ENCODE results near the gene ZBTB16. TPM values are rescaled to one million over a fixed set of nuclear protein-coding genes. Genes with fewer than 3 reads are reported as not detected.

Gene ZBTB16
- polyA plus RNA-seq, 1 donor: 2.8 TPM

DNA sequence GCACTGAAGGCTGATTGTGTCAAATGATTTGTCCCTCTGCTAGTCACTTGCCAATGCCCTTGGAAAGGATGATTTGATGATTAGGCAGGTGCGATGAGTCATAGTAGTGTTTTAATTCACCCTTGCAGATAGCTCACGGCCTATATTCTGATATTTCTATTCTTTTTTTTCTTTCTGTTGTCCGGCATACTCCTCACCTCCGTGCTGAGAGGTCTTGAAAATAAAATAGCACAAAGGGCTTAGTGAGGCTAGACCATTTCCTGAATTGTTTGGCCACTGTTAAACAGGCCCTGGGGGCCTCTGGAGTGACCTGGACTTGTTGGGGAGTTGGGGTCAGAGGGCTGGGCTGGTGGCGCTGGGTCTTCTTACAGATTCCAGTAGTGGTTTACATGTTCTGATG, 99.8 kb downstream of the ZBTB16 start:
- Histone ChIP-seq H3K4me3 (ENCODE audit: low read length) (no peak overlapping the region), H3K36me3 (ENCODE audit: control insufficient read depth, insufficient read depth, low read length) (no peaks in the 10 kb centered on the region), H3K9me3 (ENCODE audit: control insufficient read depth, low read depth, low read length) (no peaks in the 10 kb centered on the region), H3K27ac (ENCODE audit: low read length) (peak overlapping the region; percentile 4), H3K27me3 (ENCODE audit: control insufficient read depth, insufficient read depth, low read length) (no peaks in the 10 kb centered on the region), H3K4me1 (ENCODE audit: control insufficient read depth, insufficient read depth, low read length) (peaks cover 42% of the 10 kb centered on the region)
- WGBS (ENCODE audit: insufficient coverage, low lambda C conversion rate): no CpG with 5 or more reads among the region's 5 CpGs
- no peak for DNase-seq

DNA sequence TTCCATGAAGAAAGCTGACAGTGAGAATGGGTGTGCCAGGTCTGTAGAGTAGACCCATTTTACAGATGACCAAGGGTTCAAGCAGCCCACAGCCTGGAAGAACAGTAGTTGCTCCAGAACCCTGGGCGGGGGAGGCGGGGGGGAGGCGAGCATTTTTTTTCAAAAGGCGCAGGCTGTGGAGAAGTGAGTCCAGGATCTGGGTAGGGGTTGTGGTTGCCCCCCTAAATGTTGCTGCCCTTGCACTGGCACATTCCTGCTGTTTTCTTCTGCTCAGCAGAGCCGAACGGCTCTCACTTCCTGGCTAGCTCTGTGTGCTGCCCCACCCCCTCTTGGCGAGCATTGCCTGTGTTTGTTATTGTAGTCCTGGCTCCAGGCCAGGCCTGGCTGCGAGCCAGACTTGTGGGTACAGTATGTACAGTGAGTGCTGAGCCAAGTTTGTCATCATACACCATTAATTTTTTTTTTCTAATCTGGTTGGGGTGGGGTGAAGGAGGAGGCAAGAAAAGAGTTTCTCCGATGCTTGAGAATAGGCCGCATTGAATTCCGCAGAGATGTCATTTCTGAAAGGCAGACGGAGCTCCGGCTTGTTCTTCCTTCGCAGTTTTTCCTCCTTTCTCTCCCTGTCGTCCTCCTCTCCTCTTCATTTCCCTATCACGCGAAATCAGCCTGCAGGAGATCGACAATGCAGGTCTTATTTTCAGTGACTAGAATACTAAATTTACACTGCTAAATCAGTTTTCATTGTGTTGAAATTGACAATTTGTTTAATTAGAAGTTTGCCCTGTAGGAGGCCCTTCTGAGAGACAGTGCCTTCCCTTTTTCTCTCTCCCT, 100.5 kb downstream of the ZBTB16 start:
- Histone ChIP-seq H3K27me3 (ENCODE audit: control insufficient read depth, insufficient read depth, low read length) (no peaks in the 10 kb centered on the region), H3K9me3 (ENCODE audit: control insufficient read depth, low read depth, low read length) (no peaks in the 10 kb centered on the region), H3K4me3 (ENCODE audit: low read length) (no peak overlapping the region), H3K36me3 (ENCODE audit: control insufficient read depth, insufficient read depth, low read length) (no peaks in the 10 kb centered on the region), H3K27ac (ENCODE audit: low read length) (peak overlapping the region; percentile 34), H3K4me1 (ENCODE audit: control insufficient read depth, insufficient read depth, low read length) (peaks cover 38% of the 10 kb centered on the region)
- peak; percentile 98 to 99 for DNase-seq
- WGBS (ENCODE audit: insufficient coverage, low lambda C conversion rate): 42% methylated on average over 4 of the region's 18 CpGs

DNA sequence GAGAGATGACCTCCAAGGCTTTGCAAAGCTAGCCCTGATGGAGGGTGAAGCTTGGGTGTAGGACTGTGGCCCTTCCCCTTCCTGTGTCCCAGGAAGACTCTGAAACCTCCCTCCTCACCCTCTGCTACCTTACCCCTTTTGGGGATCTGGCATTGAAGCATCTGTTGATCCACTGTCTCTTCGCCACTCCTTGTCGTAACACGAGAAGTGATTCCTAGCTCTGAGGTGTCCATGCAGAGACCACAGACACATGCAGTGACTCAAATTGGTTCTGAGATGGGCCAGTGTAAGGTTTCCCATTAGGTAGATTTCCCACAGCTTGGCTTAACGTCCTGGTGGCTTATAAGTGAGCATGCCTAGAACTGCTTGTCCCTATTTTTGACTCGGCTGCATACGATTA, 101.4 kb downstream of the ZBTB16 start:
- Histone ChIP-seq H3K36me3 (ENCODE audit: control insufficient read depth, insufficient read depth, low read length) (no peaks in the 10 kb centered on the region), H3K27me3 (ENCODE audit: control insufficient read depth, insufficient read depth, low read length) (no peaks in the 10 kb centered on the region), H3K4me1 (ENCODE audit: control insufficient read depth, insufficient read depth, low read length) (peaks cover 37% of the 10 kb centered on the region), H3K9me3 (ENCODE audit: control insufficient read depth, low read depth, low read length) (no peaks in the 10 kb centered on the region), H3K4me3 (ENCODE audit: low read length) (no peak overlapping the region), H3K27ac (ENCODE audit: low read length) (peak overlapping the region; percentile 34)
- no peak for DNase-seq
- no CpG with 5 or more reads among the region's 6 CpGs for WGBS (ENCODE audit: insufficient coverage, low lambda C conversion rate)

- peaks cover 37% of the 10 kb centered on the region for H3K4me1 ChIP-seq (ENCODE audit: control insufficient read depth, insufficient read depth, low read length)
These were observed 102.2 kb downstream of the ZBTB16 start for GRCh38 chr11:114161486-114162250.

DNA sequence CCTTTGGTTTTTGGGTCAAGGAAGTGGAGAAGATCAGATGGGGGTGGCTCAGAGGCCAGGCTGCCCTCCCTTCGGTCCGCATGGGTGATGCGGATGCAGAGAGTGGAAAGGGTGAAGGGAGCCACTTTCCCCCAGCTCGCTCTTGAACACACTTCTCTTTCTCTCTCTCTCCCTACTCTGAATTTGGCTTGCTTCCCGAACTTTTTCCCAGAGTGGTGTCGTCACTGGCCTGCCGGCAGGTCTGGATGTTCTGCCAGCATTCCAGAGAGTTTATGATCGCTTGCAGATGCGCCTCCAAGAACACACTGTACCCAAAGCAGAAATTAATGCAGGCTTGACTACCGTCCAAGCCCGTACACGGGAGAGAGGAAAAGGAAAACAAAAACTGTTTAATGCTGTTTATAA, 103.2 kb downstream of the ZBTB16 start:
- DNase-seq: peak; percentile 81 to 86
- Histone ChIP-seq H3K36me3 (ENCODE audit: control insufficient read depth, insufficient read depth, low read length) (no peaks in the 10 kb centered on the region), H3K4me1 (ENCODE audit: control insufficient read depth, insufficient read depth, low read length) (peaks cover 41% of the 10 kb centered on the region), H3K27ac (ENCODE audit: low read length) (peak overlapping the region; percentile 65), H3K9me3 (ENCODE audit: control insufficient read depth, low read depth, low read length) (no peaks in the 10 kb centered on the region), H3K4me3 (ENCODE audit: low read length) (no peak overlapping the region), H3K27me3 (ENCODE audit: control insufficient read depth, insufficient read depth, low read length) (no peaks in the 10 kb centered on the region)
- 50% methylated on average over 2 of the region's 12 CpGs for WGBS (ENCODE audit: insufficient coverage, low lambda C conversion rate)

More at GRCh38 chr11:114161486-114162250, 102.2 kb downstream of the ZBTB16 start:
- Histone ChIP-seq H3K9me3 (ENCODE audit: control insufficient read depth, low read depth, low read length) (no peaks in the 10 kb centered on the region), H3K27ac (ENCODE audit: low read length) (no peak overlapping the region), H3K4me3 (ENCODE audit: low read length) (no peak overlapping the region), H3K27me3 (ENCODE audit: control insufficient read depth, insufficient read depth, low read length) (no peaks in the 10 kb centered on the region), H3K36me3 (ENCODE audit: control insufficient read depth, insufficient read depth, low read length) (no peaks in the 10 kb centered on the region)
- DNase-seq: no peak
- 96% methylated on average over 5 of the region's 9 CpGs for WGBS (ENCODE audit: insufficient coverage, low lambda C conversion rate)

DNA sequence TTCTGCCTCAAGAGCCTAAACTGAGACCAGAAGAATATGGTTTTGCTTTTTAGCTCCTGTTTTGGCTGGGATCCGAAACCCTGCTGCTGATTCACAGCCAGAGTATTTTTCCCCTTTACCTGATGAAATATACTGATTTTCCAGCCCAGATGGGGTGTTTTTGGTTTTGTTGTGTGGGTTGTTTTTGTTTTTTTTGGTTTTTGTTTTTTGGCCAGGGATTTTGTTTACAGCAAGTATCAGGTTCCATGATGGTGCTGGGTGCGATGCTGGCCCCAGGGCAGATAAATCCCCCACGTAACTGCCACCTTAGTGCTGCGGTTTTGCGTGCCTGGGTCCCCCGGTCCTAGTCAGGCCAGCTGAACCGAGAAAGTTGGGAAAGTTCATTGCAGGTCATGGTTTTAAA, 103.7 kb downstream of the ZBTB16 start:
- Histone ChIP-seq H3K4me3 (ENCODE audit: low read length) (no peak overlapping the region), H3K27ac (ENCODE audit: low read length) (peak overlapping the region; percentile 29), H3K9me3 (ENCODE audit: control insufficient read depth, low read depth, low read length) (no peaks in the 10 kb centered on the region), H3K4me1 (ENCODE audit: control insufficient read depth, insufficient read depth, low read length) (peaks cover 46% of the 10 kb centered on the region), H3K27me3 (ENCODE audit: control insufficient read depth, insufficient read depth, low read length) (no peaks in the 10 kb centered on the region), H3K36me3 (ENCODE audit: control insufficient read depth, insufficient read depth, low read length) (no peaks in the 10 kb centered on the region)
- no peak for DNase-seq
- 80% methylated on average over 1 of the region's 7 CpGs for WGBS (ENCODE audit: insufficient coverage, low lambda C conversion rate)

- Histone ChIP-seq H3K36me3 (ENCODE audit: control insufficient read depth, insufficient read depth, low read length) (no peaks in the 10 kb centered on the region), H3K4me1 (ENCODE audit: control insufficient read depth, insufficient read depth, low read length) (peaks cover 53% of the 10 kb centered on the region), H3K4me3 (ENCODE audit: low read length) (no peak overlapping the region), H3K27me3 (ENCODE audit: control insufficient read depth, insufficient read depth, low read length) (no peaks in the 10 kb centered on the region), H3K27ac (ENCODE audit: low read length) (peak overlapping the region; percentile 29), H3K9me3 (ENCODE audit: control insufficient read depth, low read depth, low read length) (no peaks in the 10 kb centered on the region)
- no peak for DNase-seq
- 76% methylated on average over 4 of the region's 9 CpGs for WGBS (ENCODE audit: insufficient coverage, low lambda C conversion rate)
These were observed 104.4 kb downstream of the ZBTB16 start for GRCh38 chr11:114163830-114164401.

GRCh38 chr11:114164546-114164945, 105.0 kb downstream of the ZBTB16 start:
- Histone ChIP-seq H3K4me3 (ENCODE audit: low read length) (no peak overlapping the region), H3K9me3 (ENCODE audit: control insufficient read depth, low read depth, low read length) (no peaks in the 10 kb centered on the region), H3K27ac (ENCODE audit: low read length) (peak overlapping the region; percentile 29), H3K4me1 (ENCODE audit: control insufficient read depth, insufficient read depth, low read length) (peaks cover 53% of the 10 kb centered on the region), H3K27me3 (ENCODE audit: control insufficient read depth, insufficient read depth, low read length) (no peaks in the 10 kb centered on the region), H3K36me3 (ENCODE audit: control insufficient read depth, insufficient read depth, low read length) (no peaks in the 10 kb centered on the region)
- WGBS (ENCODE audit: insufficient coverage, low lambda C conversion rate): 75% methylated on average over 1 of the region's 9 CpGs
- no peak for DNase-seq

DNA sequence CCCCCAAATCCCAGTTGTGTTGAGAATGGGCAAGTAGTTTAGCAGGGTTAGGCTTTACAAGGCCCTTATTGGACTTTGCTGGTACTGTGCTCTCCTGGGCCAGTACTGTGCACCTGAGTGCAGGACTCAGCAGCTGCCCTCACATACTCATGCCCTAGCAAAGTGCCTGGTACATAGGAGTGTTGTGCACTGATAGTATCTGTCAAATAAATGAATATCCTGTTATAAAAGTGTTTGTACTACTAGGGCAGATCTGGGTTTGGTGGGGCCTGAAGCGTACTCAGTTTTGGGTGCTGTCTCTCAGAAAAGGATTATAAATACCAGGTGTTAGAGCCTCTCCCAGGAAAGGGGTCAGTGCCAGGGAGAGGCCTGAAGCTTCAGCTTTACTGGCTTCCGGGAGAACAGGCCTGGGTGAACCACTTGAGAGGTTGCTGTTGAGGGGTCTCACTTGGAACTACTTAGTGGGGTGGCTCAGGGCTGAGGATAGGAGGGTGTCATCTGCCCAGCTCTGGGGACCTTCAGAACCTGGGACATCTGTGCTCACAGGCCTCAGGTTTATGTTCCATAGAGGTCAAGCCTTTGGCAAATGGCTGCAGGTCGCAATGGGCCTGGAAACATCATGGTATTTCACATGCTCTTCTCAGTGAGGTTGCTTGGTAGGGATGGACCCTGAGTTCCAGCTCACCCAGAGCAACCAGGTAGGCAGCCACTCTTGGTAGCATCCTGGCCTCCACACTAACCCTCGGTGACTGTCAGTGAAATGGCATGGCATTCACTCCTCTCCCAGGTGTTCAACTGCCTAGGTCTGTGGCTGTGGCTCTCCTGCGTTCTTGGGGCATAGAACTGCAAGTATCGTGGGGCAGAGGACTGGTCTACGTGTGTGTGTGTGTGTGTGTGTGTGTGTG, 106.1 kb downstream of the ZBTB16 start:
- Histone ChIP-seq H3K36me3 (ENCODE audit: control insufficient read depth, insufficient read depth, low read length) (no peaks in the 10 kb centered on the region), H3K4me1 (ENCODE audit: control insufficient read depth, insufficient read depth, low read length) (peaks cover 56% of the 10 kb centered on the region), H3K27ac (ENCODE audit: low read length) (no peak overlapping the region), H3K9me3 (ENCODE audit: control insufficient read depth, low read depth, low read length) (no peaks in the 10 kb centered on the region), H3K27me3 (ENCODE audit: control insufficient read depth, insufficient read depth, low read length) (no peaks in the 10 kb centered on the region), H3K4me3 (ENCODE audit: low read length) (no peak overlapping the region)
- WGBS (ENCODE audit: insufficient coverage, low lambda C conversion rate): no CpG with 5 or more reads among the region's 7 CpGs
- no peak for DNase-seq

- Histone ChIP-seq H3K9me3 (ENCODE audit: control insufficient read depth, low read depth, low read length) (no peaks in the 10 kb centered on the region), H3K4me3 (ENCODE audit: low read length) (no peak overlapping the region), H3K27me3 (ENCODE audit: control insufficient read depth, insufficient read depth, low read length) (no peaks in the 10 kb centered on the region), H3K36me3 (ENCODE audit: control insufficient read depth, insufficient read depth, low read length) (no peaks in the 10 kb centered on the region), H3K4me1 (ENCODE audit: control insufficient read depth, insufficient read depth, low read length) (peaks cover 59% of the 10 kb centered on the region), H3K27ac (ENCODE audit: low read length) (no peak overlapping the region)
- DNase-seq: no peak
- 100% methylated on average over 2 of the region's 4 CpGs for WGBS (ENCODE audit: insufficient coverage, low lambda C conversion rate)
These were observed 106.9 kb downstream of the ZBTB16 start for GRCh38 chr11:114166362-114166761.
